ENCODE measurements around the gene CACNB2.

Gene CACNB2

DNA sequence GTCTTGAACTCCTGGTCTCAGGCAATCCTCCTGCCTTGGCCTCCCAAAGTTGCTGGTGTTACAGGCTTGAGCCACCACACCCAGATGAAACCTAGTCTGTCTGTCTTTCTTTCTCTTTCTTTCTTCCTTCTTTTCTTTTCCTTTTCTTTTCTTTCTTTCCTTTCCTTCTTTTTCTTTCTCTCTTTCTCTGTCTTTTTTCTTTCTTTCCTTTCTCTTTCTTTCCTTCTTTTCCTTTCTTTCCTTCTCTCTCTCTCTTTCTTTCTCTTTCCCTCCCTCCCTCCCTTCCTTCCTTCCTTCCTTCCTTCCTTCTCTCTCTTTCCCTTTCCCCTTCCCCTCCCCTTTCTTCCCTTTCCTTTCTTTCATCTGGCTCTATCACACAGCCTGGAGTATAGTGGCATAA lies 185.2 kb downstream of the CACNB2 start:
- no peaks in the 10 kb centered on the region for H3K4me1 ChIP-seq (ENCODE audit: control insufficient read depth, low read length)
- H3K9me2 ChIP-seq (replicated peaks; ENCODE audit: control insufficient read depth, low read length) = no peaks in the 10 kb centered on the region
- H3K36me3 ChIP-seq (ENCODE audit: control insufficient read depth, low read length) = no peaks in the 10 kb centered on the region
- no peak overlapping the region for H3K4me3 ChIP-seq (ENCODE audit: low read length)
- H3F3A ChIP-seq (ENCODE audit: control insufficient read depth, insufficient read depth) = no peaks in the 10 kb centered on the region
- no peak overlapping the region for H3K27ac ChIP-seq (ENCODE audit: low read depth, low read length)
- H3K79me2 ChIP-seq (ENCODE audit: control insufficient read depth, low read length) = no peaks in the 10 kb centered on the region
- no peaks in the 10 kb centered on the region for H3K9me3 ChIP-seq (ENCODE audit: control insufficient read depth, insufficient read depth, low read length)
- no peak overlapping the region for H3K4me2 ChIP-seq (ENCODE audit: low read length)
- no peaks in the 10 kb centered on the region; the same call in none of the 2 replicates for H3K27me3 ChIP-seq (ENCODE audit: control insufficient read depth, low read length)
- no peaks in the 10 kb centered on the region for H4K20me1 ChIP-seq (ENCODE audit: control insufficient read depth, insufficient read depth, low read depth, low read length)
- TF ChIP-seq, protein P1, sequence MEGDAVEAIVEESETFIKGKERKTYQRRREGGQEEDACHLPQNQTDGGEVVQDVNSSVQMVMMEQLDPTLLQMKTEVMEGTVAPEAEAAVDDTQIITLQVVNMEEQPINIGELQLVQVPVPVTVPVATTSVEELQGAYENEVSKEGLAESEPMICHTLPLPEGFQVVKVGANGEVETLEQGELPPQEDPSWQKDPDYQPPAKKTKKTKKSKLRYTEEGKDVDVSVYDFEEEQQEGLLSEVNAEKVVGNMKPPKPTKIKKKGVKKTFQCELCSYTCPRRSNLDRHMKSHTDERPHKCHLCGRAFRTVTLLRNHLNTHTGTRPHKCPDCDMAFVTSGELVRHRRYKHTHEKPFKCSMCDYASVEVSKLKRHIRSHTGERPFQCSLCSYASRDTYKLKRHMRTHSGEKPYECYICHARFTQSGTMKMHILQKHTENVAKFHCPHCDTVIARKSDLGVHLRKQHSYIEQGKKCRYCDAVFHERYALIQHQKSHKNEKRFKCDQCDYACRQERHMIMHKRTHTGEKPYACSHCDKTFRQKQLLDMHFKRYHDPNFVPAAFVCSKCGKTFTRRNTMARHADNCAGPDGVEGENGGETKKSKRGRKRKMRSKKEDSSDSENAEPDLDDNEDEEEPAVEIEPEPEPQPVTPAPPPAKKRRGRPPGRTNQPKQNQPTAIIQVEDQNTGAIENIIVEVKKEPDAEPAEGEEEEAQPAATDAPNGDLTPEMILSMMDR (IDR thresholded peaks at IDR 0.05; ENCODE audit: low read depth, low read length, poor library complexity, severe bottlenecking) = no peak
- no peak for TF ChIP-seq EZH2phosphoT487 (IDR thresholded peaks at IDR 0.05; ENCODE audit: borderline replicate concordance, low read length)

DNA sequence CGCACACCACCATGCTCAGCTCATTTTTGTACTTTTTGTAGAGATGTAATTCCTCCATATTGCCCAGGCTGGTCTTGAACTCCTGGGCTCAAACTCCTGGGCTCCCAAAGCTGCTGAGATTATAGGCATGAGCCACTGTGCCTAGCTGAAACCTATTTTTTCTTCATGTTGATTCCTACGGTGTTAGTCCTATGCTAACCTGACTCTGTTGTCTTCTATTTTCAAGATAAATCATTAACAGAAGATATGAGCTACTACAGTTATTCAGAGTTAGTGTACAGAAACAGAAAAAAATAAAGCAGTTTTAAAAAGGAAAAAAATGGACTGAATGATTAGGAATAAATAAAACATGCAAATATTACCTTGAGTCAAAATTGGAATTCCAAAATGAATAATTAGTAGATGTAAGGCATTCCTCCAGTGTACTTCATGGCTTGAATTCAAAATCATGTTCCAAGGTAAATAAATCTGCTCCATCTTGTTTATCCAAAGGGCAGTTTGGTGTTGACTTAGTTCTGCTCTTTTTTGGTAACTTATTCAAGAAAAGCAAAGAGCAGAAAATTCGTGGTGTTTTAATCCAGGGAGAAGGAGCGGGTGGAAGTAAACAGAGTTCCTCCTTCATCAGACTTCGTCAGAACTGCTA lies 185.8 kb downstream of the CACNB2 start:
- Histone ChIP-seq H3K4me3 (ENCODE audit: low read length) (no peak overlapping the region), H3K4me2 (ENCODE audit: low read length) (no peak overlapping the region), H3K9me3 (ENCODE audit: control insufficient read depth, insufficient read depth, low read length) (no peaks in the 10 kb centered on the region), H3K27me3 (ENCODE audit: control insufficient read depth, low read length) (no peaks in the 10 kb centered on the region; the same call in none of the 2 replicates), H4K20me1 (ENCODE audit: control insufficient read depth, insufficient read depth, low read depth, low read length) (no peaks in the 10 kb centered on the region), H3F3A (ENCODE audit: control insufficient read depth, insufficient read depth) (no peaks in the 10 kb centered on the region), H3K9me2 (replicated peaks; ENCODE audit: control insufficient read depth, low read length) (no peaks in the 10 kb centered on the region), H3K4me1 (ENCODE audit: control insufficient read depth, low read length) (no peaks in the 10 kb centered on the region), H3K27ac (ENCODE audit: low read depth, low read length) (no peak overlapping the region), H3K36me3 (ENCODE audit: control insufficient read depth, low read length) (no peaks in the 10 kb centered on the region), H3K79me2 (ENCODE audit: control insufficient read depth, low read length) (no peaks in the 10 kb centered on the region)
- no peak for TF ChIP-seq EZH2phosphoT487 (IDR thresholded peaks at IDR 0.05; ENCODE audit: borderline replicate concordance, low read length)
- TF ChIP-seq, protein P1 (IDR thresholded peaks at IDR 0.05; ENCODE audit: low read depth, low read length, poor library complexity, severe bottlenecking) = no peak

DNA sequence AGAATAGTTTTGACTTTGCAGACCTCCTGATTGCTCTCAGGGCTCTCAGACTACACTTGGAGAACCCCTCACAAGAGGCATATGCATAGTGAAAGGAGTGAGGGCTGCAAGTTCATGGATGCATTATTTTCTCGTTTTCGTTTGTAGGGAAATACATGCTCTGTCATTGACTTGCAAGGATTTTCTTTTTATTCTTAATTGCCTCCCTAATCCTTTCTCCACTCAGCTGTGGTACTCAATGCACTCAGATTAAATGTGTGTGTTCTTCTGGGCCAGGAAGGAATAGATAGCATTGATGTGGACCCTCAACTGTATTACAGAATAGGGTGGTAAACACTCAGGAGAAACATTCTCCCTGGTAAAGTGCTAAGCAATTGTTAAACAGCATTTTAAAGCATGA lies 188.7 kb downstream of the CACNB2 start:
- no peaks in the 10 kb centered on the region for H3K79me2 ChIP-seq (ENCODE audit: control insufficient read depth, low read length)
- H4K20me1 ChIP-seq (ENCODE audit: control insufficient read depth, insufficient read depth, low read depth, low read length) = no peaks in the 10 kb centered on the region
- no peaks in the 10 kb centered on the region for H3K4me1 ChIP-seq (ENCODE audit: control insufficient read depth, low read length)
- H3K9me2 ChIP-seq (replicated peaks; ENCODE audit: control insufficient read depth, low read length) = no peaks in the 10 kb centered on the region
- no peak overlapping the region for H3K4me2 ChIP-seq (ENCODE audit: low read length)
- no peaks in the 10 kb centered on the region; the same call in 1 of the 2 replicates for H3K27me3 ChIP-seq (ENCODE audit: control insufficient read depth, low read length)
- no peak for TF ChIP-seq EZH2phosphoT487 (IDR thresholded peaks at IDR 0.05; ENCODE audit: borderline replicate concordance, low read length)
- TF ChIP-seq, protein P1 (IDR thresholded peaks at IDR 0.05; ENCODE audit: low read depth, low read length, poor library complexity, severe bottlenecking) = no peak
- H3K4me3 ChIP-seq (ENCODE audit: low read length) = no peak overlapping the region
- H3F3A ChIP-seq (ENCODE audit: control insufficient read depth, insufficient read depth) = no peaks in the 10 kb centered on the region
- H3K9me3 ChIP-seq (ENCODE audit: control insufficient read depth, insufficient read depth, low read length) = no peaks in the 10 kb centered on the region
- H3K27ac ChIP-seq (ENCODE audit: low read depth, low read length) = no peak overlapping the region
- H3K36me3 ChIP-seq (ENCODE audit: control insufficient read depth, low read length) = no peaks in the 10 kb centered on the region

Data from DOHH2 (cell line).